NCI-H1694 (cell line): Measurements from ENCODE around the gene STARD3.

ENCODE experiments used
- DNase-seq: peaks from one replicate; lab custom pipeline; 2025; lab: John Stamatoyannopoulos, UW

Gene STARD3

GRCh38 chr17:39672522-39673334, 35.8 kb downstream of the STARD3 start:
- no peak for DNase-seq

GRCh38 chr17:39673335-39674081, 36.6 kb downstream of the STARD3 start:
- no peak for DNase-seq

GRCh38 chr17:39674179-39674578, 37.2 kb downstream of the STARD3 start:
- no peak for DNase-seq

GRCh38 chr17:39674702-39675389, 37.9 kb downstream of the STARD3 start:
- DNase-seq: no peak

- DNase-seq: no peak
Observed at GRCh38 chr17:39675390-39676082, 38.6 kb downstream of the STARD3 start.

GRCh38 chr17:39676198-39676819, 39.4 kb downstream of the STARD3 start:
- DNase-seq: no peak

- DNase-seq: no peak
Observed at GRCh38 chr17:39677072-39677471, 40.1 kb downstream of the STARD3 start.

- no peak for DNase-seq
Observed at GRCh38 chr17:39677542-39678339, 40.8 kb downstream of the STARD3 start.

GRCh38 chr17:39678340-39679116, 41.6 kb downstream of the STARD3 start:
- no peak for DNase-seq

- DNase-seq: no peak
Observed at GRCh38 chr17:39679521-39680192, 42.7 kb downstream of the STARD3 start.

- no peak for DNase-seq
Observed at GRCh38 chr17:39683295-39683939, 46.5 kb downstream of the STARD3 start.

GRCh38 chr17:39684369-39685192, 47.6 kb downstream of the STARD3 start:
- no peak for DNase-seq

GRCh38 chr17:39687101-39687545, 50.2 kb downstream of the STARD3 start:
- DNase-seq: no peak

- DNase-seq: peak; percentile 97
Observed at GRCh38 chr17:39687546-39688474, 50.9 kb downstream of the STARD3 start, which contains the start of gene PGAP3. Gene PGAP3 (minus strand): TSS chr17:39688057. CDS start chr17:39688014, 43 bp downstream.

GRCh38 chr17:39688475-39688835, 51.5 kb downstream of the STARD3 start:
- no peak for DNase-seq

- DNase-seq: no peak
Observed at GRCh38 chr17:39688945-39689344, 52.0 kb downstream of the STARD3 start.

GRCh38 chr17:39694593-39694992, 57.6 kb downstream of the STARD3 start:
- DNase-seq: no peak
